Stimulated activated naive CD8-positive, alpha-beta T cell treated with anti-CD3 and anti-CD28 coated beads, Interleukin-15, amount 100 ng/mL, for 72 hours (primary cell): Measurements from ENCODE around the gene SYCP2.

Source experiments
- ATAC-seq: fragments of 150-1000 bp; cut with Tn5 transposase; 2 replicates; pipeline ENCODE4 v1.10.0; 2021; ENCODE audit warnings: mild to moderate bottlenecking, moderate library complexity
- DNase-seq, 2 donors: peaks; one replicate each; pipeline ENCODE4 v3.0.0; 2021 to 2022
- H3K27ac Mint-ChIP-seq, 2 donors: one replicate each; pipeline ENCODE4 v1.8.0; 2022; ENCODE audit warnings: mild to moderate bottlenecking in 2 of 2, mixed read lengths in 2 of 2, moderate library complexity in 2 of 2
- H3K27me3 Mint-ChIP-seq: one replicate; pipeline ENCODE4 v1.8.0; 2022; ENCODE audit warnings: mixed read lengths
- H3K4me1 Mint-ChIP-seq: one replicate; pipeline ENCODE4 v1.8.0; 2022; ENCODE audit warnings: mild to moderate bottlenecking, mixed read lengths
- H3K4me3 Mint-ChIP-seq, 2 donors: one replicate each; pipeline ENCODE4 v1.8.0; 2022; ENCODE audit warnings: mild to moderate bottlenecking in 2 of 2, mixed read lengths in 2 of 2, moderate library complexity in 1 of 2
- H3K9me3 Mint-ChIP-seq, 2 donors: one replicate each; pipeline ENCODE4 v1.8.0; 2022; ENCODE audit warnings: mixed read lengths in 2 of 2

Gene SYCP2

DNA sequence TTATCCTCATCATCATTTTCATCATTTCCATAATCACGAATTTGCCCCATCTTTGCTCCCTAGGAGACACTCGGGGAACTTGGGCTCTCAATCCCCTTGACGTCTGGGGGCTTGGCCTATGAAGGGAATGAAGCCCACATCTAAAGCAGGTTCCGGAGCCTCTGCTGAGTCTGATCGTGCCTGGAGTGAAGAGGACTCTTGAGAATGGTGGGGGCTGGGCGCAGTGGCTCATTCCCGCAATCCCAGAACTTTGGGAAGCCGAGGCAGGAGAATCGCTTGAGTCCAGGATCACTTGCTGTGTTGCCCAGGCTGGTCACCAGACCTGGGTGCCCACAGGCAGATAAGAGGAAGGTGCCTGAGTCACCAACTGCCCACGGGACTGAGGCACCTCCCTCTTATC, 114.5 kb downstream of the SYCP2 start:
- H3K27ac Mint-ChIP-seq: no peak overlapping the region
- no peak for DNase-seq
- H3K4me1 Mint-ChIP-seq: no peaks in the 10 kb centered on the region
- peaks cover 4% of the 10 kb centered on the region for H3K27me3 Mint-ChIP-seq
- no peak overlapping the region for H3K4me3 Mint-ChIP-seq
- H3K9me3 Mint-ChIP-seq: no peaks in the 10 kb centered on the region
- no peak for ATAC-seq

- Mint-ChIP-seq H3K9me3 (no peaks in the 10 kb centered on the region), H3K4me1 (no peaks in the 10 kb centered on the region), H3K27ac (no peak overlapping the region), H3K27me3 (peaks cover 11% of the 10 kb centered on the region), H3K4me3 (no peak overlapping the region)
- no peak for DNase-seq
- ATAC-seq: no peak
Observed at GRCh38 chr20:59817846-59818615, 115.4 kb downstream of the SYCP2 start.

- H3K4me1 Mint-ChIP-seq: no peaks in the 10 kb centered on the region
- DNase-seq (no peak), ATAC-seq (no peak)
- peaks cover 11% of the 10 kb centered on the region for H3K27me3 Mint-ChIP-seq
- H3K9me3 Mint-ChIP-seq: no peaks in the 10 kb centered on the region
- no peak overlapping the region for H3K27ac Mint-ChIP-seq
- H3K4me3 Mint-ChIP-seq: no peak overlapping the region
Observed at GRCh38 chr20:59817406-59817805, 116.0 kb downstream of the SYCP2 start.

DNA sequence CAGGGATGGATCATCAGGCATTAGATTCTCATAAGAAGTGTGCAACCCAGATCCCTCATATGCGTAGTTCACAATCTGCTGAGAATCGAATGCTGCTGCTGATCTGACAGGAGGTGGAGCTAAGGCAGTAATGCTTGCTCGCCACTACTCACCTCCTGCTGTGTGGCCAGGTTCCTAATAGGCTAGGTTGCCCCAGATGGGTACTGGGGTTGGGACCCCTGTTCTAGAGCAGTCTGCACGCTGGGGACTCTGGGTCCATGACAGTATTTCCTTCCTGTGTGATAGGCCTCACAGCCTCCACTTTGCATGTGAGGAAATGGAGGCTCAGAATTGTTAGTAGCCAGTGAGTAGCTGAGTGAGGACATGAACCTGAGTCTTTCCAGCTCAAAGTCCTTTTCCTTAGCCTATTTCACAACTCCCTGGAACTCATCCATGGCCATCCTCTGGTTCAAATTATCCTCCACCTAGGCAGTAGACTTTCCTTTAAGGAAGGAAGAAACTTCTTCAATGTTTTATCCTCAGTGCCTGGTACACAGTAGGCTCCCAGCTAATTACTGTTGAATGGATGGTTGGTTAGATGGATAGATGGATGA, 117.2 kb downstream of the SYCP2 start:
- DNase-seq: no peak
- H3K27me3 Mint-ChIP-seq: peaks cover 11% of the 10 kb centered on the region
- no peak overlapping the region for H3K4me3 Mint-ChIP-seq
- no peak overlapping the region for H3K27ac Mint-ChIP-seq
- H3K9me3 Mint-ChIP-seq: no peaks in the 10 kb centered on the region
- ATAC-seq: no peak
- H3K4me1 Mint-ChIP-seq: no peaks in the 10 kb centered on the region

GRCh38 chr20:59814840-59815340, 118.5 kb downstream of the SYCP2 start:
- no peak overlapping the region for H3K4me3 Mint-ChIP-seq

DNA sequence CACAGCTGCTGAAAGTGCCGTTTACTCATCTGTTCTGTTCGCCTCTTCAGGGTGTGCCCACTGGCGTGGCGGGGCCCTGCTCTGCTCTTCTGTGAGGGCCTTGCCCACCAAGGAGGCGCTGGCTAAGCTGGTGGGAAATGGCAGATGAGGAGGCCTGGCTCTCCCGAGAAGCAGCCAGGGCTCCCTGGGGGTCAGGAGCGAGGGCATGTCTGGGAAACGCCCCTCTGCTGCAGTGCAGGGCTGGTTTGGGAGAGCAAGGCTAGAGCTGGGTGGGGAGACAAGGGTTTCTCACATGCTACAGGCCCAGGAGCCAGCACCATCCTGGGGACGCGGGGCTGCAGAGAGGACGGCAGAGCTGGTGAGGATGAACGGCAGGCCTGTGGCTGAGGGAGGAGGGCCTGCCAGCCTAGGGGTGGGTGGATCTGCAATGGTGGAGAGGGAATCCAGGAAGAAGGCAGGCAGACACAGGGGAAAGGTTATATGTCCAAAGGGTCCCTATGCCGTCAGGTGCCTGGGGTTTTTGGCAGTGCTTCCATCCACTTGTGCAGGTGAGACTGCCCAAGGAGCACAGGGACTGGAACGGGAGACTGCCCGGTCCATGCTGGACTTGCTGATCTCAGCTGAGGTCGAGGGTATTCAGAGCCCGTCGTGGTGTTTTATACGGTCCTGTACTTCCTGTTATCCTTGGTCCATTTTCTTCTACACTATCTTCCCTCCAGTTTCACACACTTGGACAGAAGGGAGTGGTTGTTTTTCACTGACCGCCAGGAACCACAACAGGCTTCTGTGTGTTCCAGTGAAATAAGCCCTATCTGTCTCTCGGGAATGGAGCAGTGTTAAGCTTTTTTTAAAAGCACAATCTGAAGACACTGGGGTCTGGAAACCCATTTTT, 119.2 kb downstream of the SYCP2 start:
- H3K4me3 Mint-ChIP-seq: no peak overlapping the region
- peak overlapping the region in 1 of 2 donors; percentile 29 for H3K27ac Mint-ChIP-seq
- ATAC-seq (no peak), DNase-seq (no peak)
- no peaks in the 10 kb centered on the region for H3K4me1 Mint-ChIP-seq
- peaks cover 11% of the 10 kb centered on the region for H3K27me3 Mint-ChIP-seq
- no peaks in the 10 kb centered on the region for H3K9me3 Mint-ChIP-seq

More at GRCh38 chr20:59814840-59815340, 118.5 kb downstream of the SYCP2 start:
- Mint-ChIP-seq H3K27ac (no peak overlapping the region), H3K27me3 (peaks cover 11% of the 10 kb centered on the region), H3K9me3 (no peaks in the 10 kb centered on the region), H3K4me1 (no peaks in the 10 kb centered on the region)
- no peak for DNase-seq
- no peak for ATAC-seq
